Ectodermal cell (in vitro differentiated cells): ENCODE measurements around the gene CCZ1B.
"Not testable (repeated sequence)": the region's sequence is repeated elsewhere in the genome, so short reads cannot be mapped to it uniquely, and the experiment has no call there.

ENCODE experiments used
- H3K27ac ChIP-seq: 2 replicates; pipeline ENCODE4 v1.7.0; 2013; ENCODE audit warnings: mild to moderate bottlenecking, low read depth, low read length; ENCODE audit not compliant: insufficient read depth, poor library complexity, severe bottlenecking
- H3K27me3 ChIP-seq: 2 replicates; pipeline ENCODE4 v1.7.0; 2013; ENCODE audit warnings: mild to moderate bottlenecking, low read length; ENCODE audit not compliant: insufficient read depth, control insufficient read depth, poor library complexity, severe bottlenecking
- H3K36me3 ChIP-seq: one replicate; pipeline ENCODE4 v1.7.0; 2013; ENCODE audit warnings: low read length; ENCODE audit not compliant: control insufficient read depth, insufficient read depth
- H3K4me1 ChIP-seq: one replicate; pipeline ENCODE4 v1.7.0; 2013; ENCODE audit warnings: low read length; ENCODE audit not compliant: control insufficient read depth, insufficient read depth
- H3K4me3 ChIP-seq: 2 replicates; pipeline ENCODE4 v1.7.0; 2013; ENCODE audit warnings: low read depth, low read length, control low read depth; ENCODE audit not compliant: insufficient read depth
- H3K9me3 ChIP-seq: 2 replicates; pipeline ENCODE4 v1.7.0; 2013; ENCODE audit warnings: mild to moderate bottlenecking, low read length, moderate library complexity; ENCODE audit not compliant: control insufficient read depth
- WGBS, 2 experiments: methylation state at CpG; one replicate each; pipeline ENCODE4 v1.1.7; 2013; ENCODE audit warnings: missing lambda C conversion rate in 2 of 2; 5-methylcytosine and 5-hydroxymethylcytosine counted together

CCZ1B gene

DNA sequence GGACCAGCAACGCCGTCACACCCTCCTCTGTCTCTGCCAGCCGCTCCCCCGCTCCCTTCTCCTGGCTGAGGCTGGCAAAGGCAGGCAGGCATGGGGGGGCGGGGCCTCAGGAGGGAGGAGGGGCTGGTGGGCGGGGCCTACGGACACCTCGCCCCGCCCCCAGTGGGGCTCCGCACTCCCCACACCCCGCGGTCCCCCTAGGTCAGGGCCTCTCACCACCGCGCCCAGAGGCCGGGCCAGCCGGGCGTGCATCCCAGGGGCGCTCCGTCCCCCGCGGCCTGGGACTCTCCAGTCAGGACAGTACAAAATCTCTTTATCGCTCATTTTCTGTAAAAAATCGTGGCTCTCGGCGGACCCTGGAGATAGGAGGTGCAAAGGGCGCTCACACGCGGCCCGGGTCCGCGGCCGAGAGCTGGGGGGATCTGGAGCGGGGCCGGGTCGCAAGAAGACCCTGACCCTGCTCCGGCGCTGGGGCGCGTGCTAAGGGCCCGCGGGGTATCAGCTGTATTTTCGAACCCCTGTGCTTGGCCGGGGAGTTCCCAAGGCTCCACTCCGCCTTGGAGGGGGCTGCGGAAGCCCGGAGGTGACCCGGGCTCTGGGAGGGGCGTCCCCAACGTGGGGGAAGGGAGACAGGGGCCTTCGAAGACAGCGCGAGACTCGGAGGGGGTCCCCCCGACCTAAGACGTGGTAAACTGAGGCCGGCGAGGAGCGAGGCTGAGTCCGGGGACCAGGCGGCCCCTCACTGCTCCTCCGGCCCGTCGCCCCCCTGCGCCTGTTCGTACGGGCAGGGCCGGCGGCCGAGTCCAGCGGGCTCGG lies 28.9 kb upstream of the CCZ1B start:
- Histone ChIP-seq H3K4me3 (peak overlapping the region; percentile 44), H3K27me3 (peaks cover 16% of the 10 kb centered on the region)
- H3K4me1 ChIP-seq, H3K36me3 ChIP-seq, H3K27ac ChIP-seq, H3K9me3 ChIP-seq: not testable (repeated sequence)
- WGBS, 2 experiments, result 0 to 1% methylated on average over 66 of the region's 71 CpGs

DNA sequence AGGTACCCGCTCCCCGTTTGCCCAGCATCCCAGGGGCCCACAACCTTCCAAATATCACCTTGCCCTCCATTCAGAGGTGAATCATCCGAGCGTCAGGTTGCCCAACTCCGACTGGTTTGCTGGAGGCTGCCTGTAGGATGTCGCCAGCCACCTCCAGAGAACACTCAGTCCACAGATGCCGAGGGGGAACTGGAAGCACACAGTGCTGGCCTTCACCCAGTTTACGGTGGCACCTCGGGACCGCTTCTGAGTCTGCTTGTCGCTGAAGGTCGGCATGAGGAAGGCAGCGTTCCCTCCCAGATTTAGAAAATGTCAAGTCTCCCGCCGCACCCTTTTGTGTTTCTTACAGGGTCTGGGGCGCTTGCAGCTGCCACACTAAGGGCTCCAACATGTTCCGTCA lies 27.6 kb upstream of the CCZ1B start:
- not testable (repeated sequence) for H3K36me3 ChIP-seq, H3K27ac ChIP-seq, H3K9me3 ChIP-seq, H3K4me3 ChIP-seq, H3K4me1 ChIP-seq
- 92 to 93% methylated on average over 17 of the region's 17 CpGs for WGBS, 2 experiments
- H3K27me3 ChIP-seq, result peaks cover 16% of the 10 kb centered on the region

DNA sequence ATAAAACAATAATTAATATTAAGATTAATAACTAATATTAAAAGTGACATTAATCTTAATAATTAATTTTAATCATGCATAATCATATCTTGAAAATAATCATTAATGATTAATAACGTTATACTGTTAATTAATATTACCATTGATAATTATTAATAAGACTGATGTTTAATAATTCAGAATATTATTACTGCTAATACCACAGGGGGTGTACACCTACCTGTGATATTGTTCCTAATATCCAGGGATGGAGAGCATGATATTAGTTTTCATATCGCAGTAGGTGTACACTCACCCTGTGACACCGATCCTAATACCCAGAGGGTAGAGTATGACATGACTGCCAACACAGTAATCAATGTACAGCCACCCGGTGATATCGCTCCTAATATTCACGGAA lies 23.1 kb upstream of the CCZ1B start:
- WGBS, 2 experiments, result 96 to 98% methylated on average over 5 of the region's 6 CpGs
- H3K36me3 ChIP-seq, H3K27ac ChIP-seq, H3K4me1 ChIP-seq, H3K27me3 ChIP-seq, H3K9me3 ChIP-seq, H3K4me3 ChIP-seq: not testable (repeated sequence)

DNA sequence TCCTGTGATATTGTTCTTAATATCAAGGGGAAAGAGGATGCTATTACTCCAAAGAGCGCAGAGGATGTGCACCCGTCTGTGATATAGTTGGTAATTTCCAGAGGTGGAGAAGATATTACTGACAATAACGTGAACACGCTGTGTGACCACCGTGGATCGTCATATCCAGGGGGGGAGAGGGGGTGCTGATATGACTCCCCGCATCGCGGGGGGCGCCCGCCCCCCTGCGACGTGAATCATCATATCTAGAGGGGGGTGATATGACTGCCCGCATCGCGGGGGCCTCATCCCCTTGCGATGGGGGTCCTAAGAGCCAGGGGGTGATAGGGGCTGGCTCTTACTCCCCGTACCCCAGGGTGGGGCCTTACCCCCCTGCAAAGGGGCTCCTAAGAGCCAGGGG lies 21.7 kb upstream of the CCZ1B start:
- H3K9me3 ChIP-seq, H3K27me3 ChIP-seq, H3K27ac ChIP-seq, H3K36me3 ChIP-seq, H3K4me3 ChIP-seq, H3K4me1 ChIP-seq: not testable (repeated sequence)
- WGBS, 2 experiments, result 87 to 89% methylated on average over 16 of the region's 18 CpGs

DNA sequence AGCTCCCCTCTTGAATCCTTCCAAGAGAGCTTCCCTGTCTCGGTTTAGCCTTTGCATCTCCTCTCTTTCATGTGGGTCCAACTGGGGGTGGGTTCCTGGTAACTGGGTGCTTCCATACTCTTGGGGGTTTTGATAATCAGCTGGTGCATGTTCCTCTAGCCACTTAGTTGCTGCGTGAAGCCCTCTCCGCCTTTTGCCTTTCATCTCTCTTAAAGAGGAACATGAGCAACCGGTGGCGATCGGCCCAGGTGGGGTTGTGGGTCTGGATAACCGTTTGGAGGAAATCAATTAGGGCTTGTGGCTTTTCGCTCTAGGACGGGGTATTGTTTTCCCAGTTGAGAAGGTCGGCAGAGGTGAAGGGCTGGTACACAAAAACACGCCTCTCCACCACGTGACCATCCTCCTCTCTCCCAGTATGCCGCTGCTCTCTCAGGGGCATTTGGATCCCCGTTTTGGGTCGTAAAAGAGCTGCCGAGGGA lies 19.9 kb upstream of the CCZ1B start:
- not testable (repeated sequence) for H3K4me1 ChIP-seq, H3K9me3 ChIP-seq, H3K4me3 ChIP-seq, H3K27ac ChIP-seq, H3K27me3 ChIP-seq, H3K36me3 ChIP-seq
- WGBS, 2 experiments, result 87 to 94% methylated on average over 16 of the region's 16 CpGs

DNA sequence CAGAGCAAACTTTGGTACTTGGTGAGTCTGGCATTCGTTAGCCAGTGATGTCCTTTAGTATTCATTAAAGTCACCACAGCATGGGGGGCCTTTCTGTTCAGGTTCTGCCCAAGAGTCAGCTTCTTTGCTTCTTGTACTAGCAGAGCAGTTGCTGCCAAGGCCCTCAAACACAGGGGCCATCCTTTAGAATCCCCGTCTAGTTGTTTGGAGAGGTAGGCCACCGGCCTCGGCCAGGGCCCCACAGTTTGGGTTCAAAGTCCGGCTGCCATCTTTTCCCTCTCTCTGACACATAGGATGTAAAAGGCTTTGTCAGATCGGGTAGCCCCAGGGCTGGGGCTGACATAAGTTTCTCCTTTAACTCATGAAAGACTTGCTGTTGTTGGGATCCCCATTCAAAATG lies 17.6 kb upstream of the CCZ1B start:
- H3K27me3 ChIP-seq, H3K9me3 ChIP-seq: not testable (repeated sequence)
- WGBS, 2 experiments, result 73 to 80% methylated on average over 6 of the region's 6 CpGs

DNA sequence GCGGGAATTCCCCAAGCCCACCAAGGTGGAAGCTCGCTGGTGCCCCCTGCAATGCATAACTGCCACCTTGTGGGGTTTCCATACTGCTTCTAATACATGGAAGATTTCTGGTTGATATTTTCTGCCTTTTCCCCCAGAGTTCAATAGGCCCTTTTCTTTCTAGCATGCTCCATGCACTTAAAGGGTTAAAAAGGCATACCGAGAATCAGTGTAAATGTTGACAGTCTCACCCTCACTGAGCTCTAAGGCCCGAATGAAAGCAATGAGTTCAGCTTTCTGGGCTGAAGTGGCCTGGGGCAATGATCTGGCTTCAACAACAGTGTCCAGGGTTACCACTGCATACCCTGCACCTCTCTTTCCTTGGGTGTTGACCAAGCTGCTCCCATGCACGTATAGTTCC lies 17.0 kb upstream of the CCZ1B start:
- 34 to 41% methylated on average over 5 of the region's 5 CpGs for WGBS, 2 experiments
- not testable (repeated sequence) for H3K4me1 ChIP-seq, H3K27me3 ChIP-seq, H3K9me3 ChIP-seq, H3K4me3 ChIP-seq, H3K27ac ChIP-seq, H3K36me3 ChIP-seq

More for the DNA sequence above, 17.6 kb upstream of the CCZ1B start:
- H3K27ac ChIP-seq, H3K4me1 ChIP-seq, H3K4me3 ChIP-seq, H3K36me3 ChIP-seq: not testable (repeated sequence)

DNA sequence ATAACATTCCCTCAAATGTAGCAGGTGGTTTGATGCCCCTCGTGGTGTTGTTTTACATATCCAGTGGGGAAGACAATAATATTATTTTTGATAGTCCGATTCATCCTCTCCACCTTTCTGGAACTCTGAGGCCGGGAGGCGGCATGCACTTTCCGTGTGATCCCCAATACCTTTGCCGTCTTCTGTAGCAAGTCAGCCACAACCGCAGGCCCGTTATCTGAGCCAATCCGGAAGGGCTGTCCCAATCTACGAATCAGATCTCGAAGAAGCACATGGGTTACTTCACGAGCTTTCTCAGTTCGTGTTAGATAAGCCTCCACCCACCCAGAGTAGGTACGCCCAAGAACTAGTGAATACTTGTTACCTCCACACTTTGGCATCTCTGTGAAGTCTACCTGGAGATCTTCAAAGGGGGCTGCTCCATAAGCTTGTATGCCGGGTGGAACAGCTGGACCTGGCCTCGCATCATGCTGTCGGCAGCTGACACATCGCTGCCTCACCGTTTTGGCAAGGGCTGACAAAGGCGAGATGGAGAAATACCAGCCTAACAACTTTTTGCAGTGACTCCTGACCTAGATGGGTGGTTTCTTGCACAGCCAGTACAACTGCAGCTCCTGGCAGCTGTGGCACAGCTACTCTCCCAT lies 16.3 kb upstream of the CCZ1B start:
- H3K36me3 ChIP-seq, H3K9me3 ChIP-seq, H3K4me3 ChIP-seq, H3K27ac ChIP-seq, H3K27me3 ChIP-seq, H3K4me1 ChIP-seq: not testable (repeated sequence)
- 88 to 90% methylated on average over 20 of the region's 20 CpGs for WGBS, 2 experiments

DNA sequence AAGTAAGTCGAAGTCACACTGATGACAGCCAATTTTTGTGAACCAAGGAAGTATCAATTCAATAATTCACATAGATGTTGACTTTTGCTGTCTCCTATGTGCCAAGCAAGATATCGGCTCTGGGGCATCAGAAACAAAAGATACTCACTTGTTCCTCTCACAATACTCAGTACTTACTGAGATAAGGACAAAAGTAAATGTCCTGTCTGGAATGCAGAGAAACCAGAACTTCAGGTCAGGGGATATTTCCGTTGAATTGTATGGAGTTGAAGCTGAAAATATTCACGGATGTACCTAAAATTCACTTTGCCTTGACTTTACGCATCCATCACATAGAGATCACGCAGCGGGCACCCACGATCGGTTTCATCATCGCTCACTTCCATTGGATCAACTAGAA lies 11.0 kb upstream of the CCZ1B start:
- WGBS, 2 experiments, result 94% methylated on average over 9 to 10 of the region's 10 CpGs
- H3K27ac ChIP-seq, H3K4me3 ChIP-seq, H3K27me3 ChIP-seq, H3K36me3 ChIP-seq, H3K9me3 ChIP-seq, H3K4me1 ChIP-seq: not testable (repeated sequence)

- H3K9me3 ChIP-seq, H3K27me3 ChIP-seq, H3K4me1 ChIP-seq, H3K36me3 ChIP-seq, H3K4me3 ChIP-seq, H3K27ac ChIP-seq: not testable (repeated sequence)
- WGBS, 2 experiments, result 75 to 88% methylated on average over 2 to 3 of the region's 3 CpGs
Measured at GRCh38 chr7:6835521-6835920, 9.4 kb upstream of the CCZ1B start.
